ENCODE measurements around the gene SMYD1.

SMYD1 gene

DNA sequence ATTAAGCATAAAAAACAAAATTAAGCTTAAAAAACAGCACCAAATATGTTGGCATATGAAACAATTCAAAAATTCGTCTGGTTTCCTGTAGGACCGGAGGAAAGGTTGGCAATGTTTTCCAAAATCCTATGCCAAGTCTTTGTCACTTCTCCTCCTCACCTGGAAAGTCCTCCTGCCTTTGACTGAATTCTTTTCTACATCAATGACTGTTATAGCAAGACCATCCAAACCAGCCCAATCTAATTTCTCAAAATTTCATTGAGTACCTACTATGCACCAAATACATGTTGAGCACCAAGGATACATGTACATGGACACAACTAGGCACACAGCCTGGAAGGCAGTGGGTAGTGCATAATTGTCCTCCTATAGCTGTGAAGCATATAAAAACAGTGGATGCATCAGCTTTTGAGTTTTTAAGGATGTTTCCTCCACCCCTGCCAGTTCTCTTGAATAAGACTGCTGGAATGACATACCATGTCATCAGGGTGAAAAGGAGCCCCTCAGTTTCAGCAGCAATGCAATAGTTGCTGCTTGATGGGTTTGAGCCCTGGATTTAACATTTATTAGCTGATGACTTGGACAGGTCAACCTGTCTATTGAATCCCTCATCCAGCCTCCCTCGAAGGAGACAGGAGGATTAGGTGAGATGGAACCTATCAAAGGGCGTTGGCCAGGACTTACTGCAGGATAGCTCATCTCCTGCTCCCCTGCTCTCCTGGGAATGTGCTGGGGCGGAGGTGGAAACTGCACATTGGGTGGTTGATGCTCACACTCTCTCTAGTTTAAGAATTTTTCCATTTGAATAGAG, 55.7 kb downstream of the SMYD1 start:
- no peak for DNase-seq (ENCODE audit: low read depth)

DNA sequence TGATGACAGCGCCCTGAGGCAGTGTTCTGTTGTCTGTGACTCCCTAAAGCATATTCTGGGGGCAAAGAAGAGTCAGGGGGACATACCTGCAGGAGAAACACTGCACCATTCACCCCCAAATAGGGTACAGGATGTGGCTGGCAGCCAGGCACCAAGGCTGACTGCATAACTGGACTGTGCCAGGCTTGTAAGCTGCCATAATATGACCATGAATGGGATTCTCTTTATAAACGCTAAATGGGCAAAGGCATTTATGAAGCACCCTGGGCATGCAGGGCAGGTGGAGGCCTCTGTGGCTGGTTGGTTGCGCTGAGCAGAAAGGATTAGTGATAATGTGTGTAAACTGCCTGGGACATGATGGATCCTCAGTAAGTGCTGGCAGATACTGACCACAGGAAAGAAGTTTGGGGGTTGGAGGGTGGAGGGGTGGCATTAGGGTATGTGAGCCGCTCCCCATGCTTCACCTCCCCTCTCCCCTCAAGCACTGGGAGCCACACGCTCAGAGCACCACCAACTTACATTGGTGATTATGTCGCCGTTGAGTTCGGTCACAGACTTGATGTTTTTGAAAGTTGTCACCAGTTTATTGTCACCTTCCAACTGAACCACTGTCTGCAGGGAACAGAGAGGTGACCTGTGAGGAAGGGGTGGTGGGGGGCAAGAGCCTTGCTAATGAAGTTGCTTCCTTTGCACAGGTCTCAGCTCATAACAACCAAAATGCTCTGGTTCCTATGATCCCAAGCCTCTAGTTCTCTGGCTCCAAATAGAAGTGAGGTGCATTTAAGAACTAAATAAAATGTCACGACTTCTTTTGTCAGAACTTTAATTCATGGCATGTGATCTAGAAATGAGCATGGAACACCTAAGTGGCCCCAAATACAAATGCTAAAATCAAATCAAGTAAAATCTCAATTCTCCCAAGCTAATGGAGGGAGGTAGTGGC, 56.6 kb downstream of the SMYD1 start:
- no peak for DNase-seq (ENCODE audit: low read depth)

DNA sequence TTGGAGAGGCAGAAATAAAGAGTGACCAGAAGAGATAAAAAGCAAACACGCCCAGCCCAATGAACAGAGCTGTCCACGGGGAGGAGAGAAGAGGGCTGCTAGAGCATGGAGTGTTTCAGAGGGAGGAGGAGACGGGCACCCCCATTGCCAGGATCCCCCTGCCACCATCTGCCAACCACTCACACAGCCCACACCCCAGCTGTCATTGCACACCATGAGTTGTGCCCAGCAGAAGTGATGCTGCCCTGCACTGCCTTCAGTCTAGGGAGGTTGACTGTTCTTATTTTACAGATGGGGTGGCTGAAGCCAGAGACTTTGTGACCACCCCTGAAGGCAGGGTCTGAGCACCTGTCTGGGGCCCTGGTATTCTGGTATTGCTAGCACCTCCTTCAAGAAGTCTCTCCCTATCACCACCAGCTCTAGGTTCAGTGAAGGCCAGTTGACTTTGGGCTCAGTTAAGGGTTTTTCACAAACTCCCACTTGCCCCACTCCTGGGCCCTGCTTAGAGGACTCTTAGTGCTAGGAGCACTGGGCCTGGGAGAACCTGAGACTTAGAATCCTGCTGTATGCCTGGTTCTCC, 57.8 kb downstream of the SMYD1 start:
- DNase-seq (ENCODE audit: low read depth): no peak

DNA sequence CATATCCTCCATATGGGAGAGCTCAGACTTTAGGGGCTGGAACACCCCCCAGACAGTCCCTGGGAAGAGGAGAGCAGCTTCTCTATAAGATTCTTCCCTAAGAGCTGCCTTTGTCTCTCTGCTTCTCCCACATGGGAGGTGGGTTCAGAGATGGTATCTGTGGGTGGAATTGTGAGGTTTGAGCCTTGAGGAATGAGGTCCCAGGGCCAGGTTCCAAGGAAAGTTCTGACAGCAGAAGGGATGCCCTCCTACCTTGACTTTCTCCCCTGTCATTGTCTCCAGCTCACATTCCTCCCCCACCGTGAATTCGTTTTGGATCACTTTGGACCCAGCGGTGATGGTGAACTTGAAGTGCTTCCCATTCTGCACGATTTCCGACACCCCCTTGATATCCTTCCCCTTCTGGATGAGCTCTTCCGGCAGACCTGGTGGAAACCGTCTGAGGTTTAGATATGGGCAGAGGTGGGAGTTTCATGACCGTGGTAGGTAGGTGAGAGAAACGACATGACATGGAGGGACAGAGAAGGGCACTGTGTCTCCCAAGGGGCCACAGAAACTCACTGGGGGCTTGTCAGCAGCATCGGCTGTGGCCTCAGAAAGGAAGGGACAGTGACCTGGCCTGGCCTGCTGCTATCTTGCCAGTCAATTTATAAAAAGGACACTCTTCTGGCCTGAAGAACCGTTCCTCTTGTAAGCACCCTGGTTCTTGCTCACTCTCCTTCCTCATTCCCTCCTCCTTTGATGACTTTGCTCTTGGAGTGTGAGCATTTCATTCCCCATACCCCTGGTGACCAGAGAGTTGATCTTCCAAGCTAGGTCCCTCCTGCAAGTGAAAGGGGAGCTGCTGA, 58.5 kb downstream of the SMYD1 start:
- no peak for DNase-seq (ENCODE audit: low read depth)

DNA sequence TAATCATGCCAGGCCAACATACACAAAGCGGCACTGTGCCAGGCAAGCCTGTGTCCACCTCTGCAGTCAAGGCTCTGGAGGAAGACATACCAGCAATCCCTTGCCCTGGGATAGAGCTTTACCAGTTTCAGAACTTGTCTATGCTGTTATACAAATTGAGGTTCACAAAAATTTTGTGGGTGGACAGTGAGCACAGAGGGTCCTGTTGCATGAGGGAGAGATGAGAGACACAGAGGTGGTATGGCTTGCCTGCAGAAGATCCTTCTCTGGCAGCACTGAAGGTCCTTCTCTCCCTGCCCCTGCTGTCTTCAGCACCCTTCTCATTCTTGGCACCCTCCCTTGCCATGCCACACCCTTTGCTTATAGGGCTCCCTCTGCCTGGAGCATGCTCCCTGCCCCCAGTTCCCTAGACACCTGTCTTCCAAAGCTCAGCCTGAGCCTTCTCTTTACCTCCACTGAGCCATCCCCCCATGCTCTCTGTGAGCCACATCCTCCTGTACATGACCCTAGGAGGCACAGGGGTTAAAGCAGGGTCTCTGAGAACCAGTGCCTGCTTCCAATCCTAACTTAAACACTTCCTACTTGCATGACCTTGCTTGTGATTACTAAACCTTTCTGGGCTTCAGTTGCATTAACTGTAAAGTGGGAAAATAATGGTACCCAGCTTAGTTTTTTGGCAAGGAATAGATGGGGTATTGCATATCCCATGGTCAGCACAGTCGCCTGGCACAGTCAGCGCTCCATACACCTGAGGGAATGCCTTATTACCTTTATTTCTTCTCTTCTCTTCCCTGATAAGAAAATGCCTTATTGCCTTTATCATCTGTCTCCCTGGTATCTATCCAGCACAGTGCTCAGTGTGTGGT, 59.4 kb downstream of the SMYD1 start:
- DNase-seq (ENCODE audit: low read depth): no peak

GRCh38 chr2:88127638-88127887, 59.9 kb downstream of the SMYD1 start:
- DNase-seq (ENCODE audit: low read depth): no peak

GRCh38 chr2:88127888-88128653, 60.4 kb downstream of the SMYD1 start, which contains the start of gene FABP1:
Gene FABP1, minus strand, starts transcription at chr2:88128062. Its CDS starts 45 bp downstream, at chr2:88128017.
- DNase-seq (ENCODE audit: low read depth): no peak

DNA sequence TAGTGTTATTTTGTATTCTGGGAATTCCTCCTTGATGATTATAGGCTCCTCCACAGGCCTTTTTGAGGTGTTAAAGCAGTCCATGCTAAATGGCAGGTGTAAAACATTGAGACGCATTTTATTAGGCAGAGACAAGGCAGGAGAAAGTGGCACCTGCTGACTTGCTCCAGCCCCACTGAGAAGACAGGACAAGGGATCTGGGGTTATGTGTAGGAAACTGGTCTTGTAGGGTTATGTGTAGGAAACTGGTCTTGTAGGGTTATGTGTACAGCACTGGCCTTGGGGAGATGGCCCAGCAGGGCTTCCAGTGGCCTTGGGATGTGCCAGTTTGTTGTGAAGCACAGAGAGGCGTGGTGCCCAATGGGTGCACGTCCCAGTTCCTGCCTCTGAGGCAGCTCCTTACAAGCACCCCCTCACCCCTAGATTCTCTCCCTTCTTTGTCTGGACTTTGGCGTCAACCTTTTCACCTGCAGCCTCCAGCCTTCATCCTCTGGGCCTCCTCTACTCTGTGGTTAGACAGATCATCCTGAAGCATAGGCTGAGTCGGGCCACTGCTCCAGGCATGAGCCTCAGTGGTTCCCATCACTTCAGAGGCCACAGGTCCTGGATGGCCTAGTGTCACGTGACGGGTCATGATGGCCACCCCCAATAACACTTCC, 61.2 kb downstream of the SMYD1 start:
- no peak for DNase-seq (ENCODE audit: low read depth)

- DNase-seq (ENCODE audit: low read depth): no peak
Observed at GRCh38 chr2:88129313-88129959, 61.8 kb downstream of the SMYD1 start.

- DNase-seq (ENCODE audit: low read depth): no peak
Observed at GRCh38 chr2:88131201-88131998, 63.8 kb downstream of the SMYD1 start.

DNA sequence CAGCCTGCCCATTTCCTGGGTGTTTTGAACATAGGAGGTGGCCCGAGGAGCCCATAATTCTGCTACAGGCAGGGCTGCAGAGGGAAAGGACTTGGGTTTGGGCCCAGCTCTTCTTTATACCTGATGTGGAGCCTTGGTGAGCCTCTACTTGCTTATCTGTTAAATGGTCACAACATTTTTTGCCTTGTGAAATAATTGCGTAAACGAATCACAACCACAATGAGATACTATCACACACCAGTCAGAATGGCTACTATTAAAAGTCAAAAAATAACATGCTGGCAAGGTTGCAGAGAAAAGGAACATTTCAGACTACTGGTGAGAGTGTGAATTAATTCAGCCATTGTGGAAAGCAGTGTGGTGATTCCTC, 64.4 kb downstream of the SMYD1 start:
- DNase-seq (ENCODE audit: low read depth): no peak

GRCh38 chr2:88133875-88134274, 66.2 kb downstream of the SMYD1 start:
- no peak for DNase-seq (ENCODE audit: low read depth)

DNA sequence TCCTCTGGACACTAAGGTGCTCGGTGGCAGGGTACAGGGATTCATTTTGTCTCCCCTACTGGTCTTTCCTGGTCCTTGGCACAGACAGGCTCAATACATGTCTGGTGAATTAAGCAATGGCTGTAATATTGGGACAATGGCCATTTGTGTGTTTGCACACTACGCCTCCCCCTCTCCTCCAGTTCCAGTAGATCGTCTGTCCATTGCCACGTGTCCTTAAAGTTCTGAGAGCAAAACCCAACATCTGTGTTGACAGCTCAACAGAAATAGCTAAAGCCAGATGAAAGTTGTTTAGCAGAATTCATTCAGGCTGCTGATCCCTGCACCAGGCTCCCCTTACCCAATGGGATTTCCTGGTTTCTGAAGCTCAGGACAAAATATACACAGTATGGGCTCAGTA, 69.2 kb downstream of the SMYD1 start:
- DNase-seq (ENCODE audit: low read depth): no peak

- no peak for DNase-seq (ENCODE audit: low read depth)
Observed at GRCh38 chr2:88137833-88138232, 70.2 kb downstream of the SMYD1 start.

GRCh38 chr2:88139203-88139702, 71.6 kb downstream of the SMYD1 start:
- no peak for DNase-seq (ENCODE audit: low read depth)

DNA sequence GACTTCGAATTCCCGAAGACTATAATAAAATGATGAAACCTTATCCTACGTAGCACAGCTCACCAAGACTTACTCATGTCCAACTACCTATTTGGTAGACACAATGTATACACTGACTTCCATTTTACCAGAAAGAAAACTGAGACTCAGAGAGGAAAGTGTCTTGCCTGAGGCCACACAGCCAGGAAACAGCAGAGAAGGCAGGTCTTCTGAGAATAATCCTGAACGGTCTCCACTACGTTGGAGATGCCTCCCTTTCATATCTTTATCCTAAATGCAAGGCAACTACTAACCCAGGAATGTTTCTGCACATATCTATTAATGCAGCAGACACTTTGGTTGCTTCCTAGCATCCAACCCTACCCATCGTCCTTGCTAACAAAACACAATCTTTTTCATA, 72.2 kb downstream of the SMYD1 start:
- no peak for DNase-seq (ENCODE audit: low read depth)

DNA sequence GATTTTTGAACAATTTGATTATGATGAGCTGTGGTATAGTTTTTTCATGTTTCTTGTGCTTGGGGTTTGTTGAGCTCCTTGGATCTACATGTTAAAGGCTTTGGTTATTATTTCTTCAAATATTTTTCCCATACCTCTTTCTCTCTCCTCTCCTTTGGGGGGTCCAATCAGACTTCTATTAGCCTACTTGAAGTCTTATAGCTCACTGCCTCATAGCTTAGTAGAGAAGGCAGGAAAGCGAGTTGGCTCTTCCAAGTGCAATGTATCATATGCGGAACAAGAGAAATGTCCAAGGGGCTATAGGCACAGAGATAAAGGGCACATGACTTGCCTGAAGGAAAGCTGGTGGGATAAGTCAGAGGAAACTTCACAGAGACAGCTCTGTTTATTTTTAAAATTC, 74.3 kb downstream of the SMYD1 start:
- DNase-seq (ENCODE audit: low read depth): no peak

DNA sequence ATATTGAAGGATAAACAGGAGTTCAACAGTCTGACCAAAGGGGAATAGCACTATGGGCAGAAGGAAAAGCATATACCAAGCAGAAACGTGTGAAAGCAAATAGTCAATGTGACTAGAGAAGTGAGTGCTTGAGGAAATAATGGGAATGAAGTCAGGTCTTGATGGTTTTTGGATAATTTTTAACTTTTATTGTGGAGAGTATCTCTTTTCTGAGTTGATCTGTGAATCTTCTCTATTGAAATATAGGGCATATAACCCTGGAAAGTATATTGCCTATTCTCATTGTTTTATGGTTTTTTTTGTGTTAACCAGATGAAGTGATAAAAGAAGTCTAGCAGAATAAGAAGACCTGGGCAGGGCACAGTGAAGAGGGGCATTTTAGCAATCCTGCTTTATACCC, 76.6 kb downstream of the SMYD1 start:
- no peak for DNase-seq (ENCODE audit: low read depth)

Measured in stimulated activated CD8-positive, alpha-beta memory T cell treated with anti-CD3 and anti-CD28 coated beads, Interleukin-15, amount 100 ng/mL, for 1 hour (primary cell).